MG63 (cell line): Measurements from ENCODE around the gene TCP1. TPM values are rescaled to one million over a fixed set of nuclear protein-coding genes. Genes with fewer than 3 reads are reported as not detected.
"Not testable (repeated sequence)": the region's sequence is repeated elsewhere in the genome, so short reads cannot be mapped to it uniquely, and the experiment has no call there.

Experiments
- DNase-seq: peaks from one replicate; pipeline ENCODE4 v3.0.0-alpha.2; 2020
- H3K27me3 ChIP-seq: fragments of 250-450 bp; sonication (Bioruptor Pico); 2 replicates; pipeline ENCODE4 v1.5.1; 2020; ENCODE audit warnings: mild to moderate bottlenecking, moderate library complexity
- H3K36me3 ChIP-seq: fragments of 250-450 bp; sonication (Bioruptor Pico); 2 replicates; pipeline ENCODE4 v1.5.1; 2020; ENCODE audit warnings: mild to moderate bottlenecking, moderate library complexity
- H3K4me3 ChIP-seq: fragments of 250-450 bp; sonication (Bioruptor Pico); 2 replicates; pipeline ENCODE4 v1.5.1; 2020; ENCODE audit warnings: mild to moderate bottlenecking, moderate library complexity
- H3K9me3 ChIP-seq: fragments of 250-450 bp; sonication (Bioruptor Pico); 2 replicates; pipeline ENCODE4 v1.5.1; 2020; ENCODE audit warnings: mild to moderate bottlenecking, moderate library complexity
- total RNA-seq: library from RNA; depleted of rRNA; stranded (reverse); fragments of >200 nt; shearing (Covaris generic); gene quantifications from 2 replicates; pipeline ENCODE4 v1.2.3, GENCODE V29; 2014; ENCODE audit warnings: low replicate concordance

The TCP1 gene
- total RNA-seq, 1 experiment from 2014 or later, result 229 TPM

GRCh38 chr6:159821122-159821521 is 31.7 kb upstream of the TCP1 start:
- Histone ChIP-seq H3K36me3 (no peaks in the 10 kb centered on the region), H3K9me3 (no peaks in the 10 kb centered on the region), H3K27me3 (no peaks in the 10 kb centered on the region), H3K4me3 (no peak overlapping the region)
- no peak for DNase-seq

- H3K9me3 ChIP-seq, result no peaks in the 10 kb centered on the region
- no peaks in the 10 kb centered on the region for H3K27me3 ChIP-seq
- H3K36me3 ChIP-seq, result no peaks in the 10 kb centered on the region
- H3K4me3 ChIP-seq, result no peak overlapping the region
- no peak for DNase-seq
Measured at GRCh38 chr6:159819932-159820640, 30.7 kb upstream of the TCP1 start.

- Histone ChIP-seq H3K27me3 (no peaks in the 10 kb centered on the region), H3K9me3 (no peaks in the 10 kb centered on the region), H3K4me3 (no peak overlapping the region), H3K36me3 (no peaks in the 10 kb centered on the region)
- DNase-seq, result no peak
Measured at GRCh38 chr6:159819098-159819497, 29.7 kb upstream of the TCP1 start.

DNA sequence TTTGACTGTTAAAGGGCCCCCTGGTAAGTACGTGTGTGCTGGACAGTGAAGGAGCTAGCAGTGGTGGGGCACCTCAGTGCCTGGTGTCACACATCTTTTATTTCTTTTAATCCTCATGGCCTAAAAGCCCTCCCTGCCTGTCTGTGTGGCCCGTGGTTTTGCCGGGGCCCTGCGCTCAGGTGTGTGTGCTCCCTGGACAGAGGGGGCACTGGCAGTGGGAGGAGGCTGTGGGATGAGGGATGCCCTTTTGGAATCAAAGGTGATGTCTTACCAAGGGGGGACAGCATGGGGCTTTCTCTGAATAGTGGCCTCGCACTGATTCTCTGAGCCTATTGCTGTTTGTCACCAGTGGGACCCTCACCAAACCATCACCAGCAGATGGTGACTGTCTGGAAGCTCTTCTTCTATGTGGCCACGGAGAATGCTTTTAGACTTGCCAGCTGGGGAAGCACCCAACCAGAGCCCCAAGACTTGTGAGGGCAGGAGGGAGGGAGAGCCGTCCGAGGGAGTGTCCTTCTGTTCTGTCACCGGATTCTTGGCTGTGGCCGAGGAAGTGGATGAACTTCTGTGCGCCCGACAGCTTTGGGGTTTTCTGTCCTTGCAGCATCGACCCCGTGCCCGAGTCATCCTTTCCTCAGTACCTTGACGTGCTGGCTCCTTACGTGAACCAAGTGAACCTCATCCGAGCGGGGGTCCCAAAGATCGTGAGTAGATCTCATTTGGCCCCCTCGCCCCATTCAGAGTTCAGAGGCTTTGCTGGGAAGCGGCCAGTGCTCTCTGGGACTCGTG is 28.7 kb upstream of the TCP1 start:
- Histone ChIP-seq H3K4me3 (no peak overlapping the region), H3K36me3 (no peaks in the 10 kb centered on the region), H3K9me3 (no peaks in the 10 kb centered on the region), H3K27me3 (no peaks in the 10 kb centered on the region)
- DNase-seq, result no peak

GRCh38 chr6:159816775-159817174 is 27.4 kb upstream of the TCP1 start:
- not testable (repeated sequence) for H3K36me3 ChIP-seq, H3K27me3 ChIP-seq, H3K9me3 ChIP-seq, H3K4me3 ChIP-seq, DNase-seq

- H3K27me3 ChIP-seq, result no peaks in the 10 kb centered on the region
- no peak overlapping the region for H3K4me3 ChIP-seq
- H3K36me3 ChIP-seq, result no peaks in the 10 kb centered on the region
- no peak for DNase-seq
- no peaks in the 10 kb centered on the region for H3K9me3 ChIP-seq
Measured at GRCh38 chr6:159815410-159815809, 26.0 kb upstream of the TCP1 start.

DNA sequence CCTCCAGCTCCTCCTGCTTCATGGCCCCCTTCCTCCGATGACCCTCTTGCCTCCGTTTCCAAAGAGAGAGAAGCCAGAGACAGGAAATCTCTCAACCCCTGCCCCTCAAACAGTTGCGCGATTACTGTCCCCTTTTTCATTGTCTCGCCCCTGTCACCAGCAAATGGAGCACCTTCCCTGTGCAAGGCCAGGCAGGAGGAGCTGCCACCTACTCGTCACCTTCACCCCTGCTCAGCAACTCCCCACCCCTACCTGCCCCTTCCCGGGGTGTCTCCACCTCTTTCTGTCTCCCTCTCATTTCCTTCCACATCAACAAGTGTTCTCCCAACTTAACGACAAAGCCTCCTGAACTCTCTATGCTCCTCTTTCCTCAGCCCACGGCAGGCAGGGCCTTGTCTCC is 24.4 kb upstream of the TCP1 start:
- Histone ChIP-seq H3K36me3 (no peaks in the 10 kb centered on the region), H3K9me3 (no peaks in the 10 kb centered on the region)
- DNase-seq, result no peak

GRCh38 chr6:159809149-159809548 is 19.7 kb upstream of the TCP1 start:
- Histone ChIP-seq H3K4me3 (no peak overlapping the region), H3K27me3 (no peaks in the 10 kb centered on the region), H3K36me3 (no peaks in the 10 kb centered on the region), H3K9me3 (no peaks in the 10 kb centered on the region)
- no peak for DNase-seq

More for the DNA sequence above, 24.4 kb upstream of the TCP1 start:
- Histone ChIP-seq H3K4me3 (no peak overlapping the region), H3K27me3 (no peaks in the 10 kb centered on the region)

GRCh38 chr6:159808647-159809046 is 19.2 kb upstream of the TCP1 start:
- H3K36me3 ChIP-seq, result no peaks in the 10 kb centered on the region

GRCh38 chr6:159807150-159807858 is 17.9 kb upstream of the TCP1 start:
- Histone ChIP-seq H3K9me3 (no peaks in the 10 kb centered on the region), H3K27me3 (no peaks in the 10 kb centered on the region), H3K36me3 (no peaks in the 10 kb centered on the region), H3K4me3 (no peak overlapping the region)
- DNase-seq, result no peak

More at GRCh38 chr6:159808647-159809046, 19.2 kb upstream of the TCP1 start:
- no peak overlapping the region for H3K4me3 ChIP-seq
- H3K9me3 ChIP-seq, result no peaks in the 10 kb centered on the region
- H3K27me3 ChIP-seq, result no peaks in the 10 kb centered on the region
- no peak for DNase-seq

DNA sequence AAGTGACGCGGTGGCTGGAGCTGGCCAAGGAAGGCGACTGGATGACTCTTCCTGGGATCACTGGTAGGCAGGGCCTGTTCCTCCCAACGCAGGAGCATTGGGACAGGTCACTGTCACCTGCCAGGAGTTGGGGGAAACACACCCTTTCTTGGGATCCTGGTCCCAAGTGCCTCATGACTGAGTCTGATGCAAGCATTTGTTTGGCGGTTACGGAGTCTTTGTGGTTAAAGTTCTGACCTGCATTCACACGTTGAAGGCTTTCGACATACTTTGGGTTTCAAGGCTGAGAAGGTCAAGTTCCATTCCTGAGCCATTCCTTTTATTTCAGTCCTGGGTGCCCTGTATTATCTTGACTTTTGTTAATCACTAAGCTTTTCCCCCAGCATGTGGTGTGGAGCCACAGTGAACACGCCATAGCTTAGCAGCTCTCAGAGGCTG is 16.6 kb upstream of the TCP1 start:
- H3K9me3 ChIP-seq, result no peaks in the 10 kb centered on the region
- H3K36me3 ChIP-seq, result no peaks in the 10 kb centered on the region
- DNase-seq, result no peak
- no peak overlapping the region for H3K4me3 ChIP-seq
- H3K27me3 ChIP-seq, result no peaks in the 10 kb centered on the region

GRCh38 chr6:159805440-159806020 is 16.1 kb upstream of the TCP1 start:
- no peak overlapping the region for H3K4me3 ChIP-seq
- H3K9me3 ChIP-seq, result no peaks in the 10 kb centered on the region
- DNase-seq, result no peak
- H3K36me3 ChIP-seq, result no peaks in the 10 kb centered on the region
- H3K27me3 ChIP-seq, result no peaks in the 10 kb centered on the region

- DNase-seq, result no peak
- peaks cover under 1% of the 10 kb centered on the region; the same call in 1 of the 2 replicates for H3K36me3 ChIP-seq
- H3K27me3 ChIP-seq, result no peaks in the 10 kb centered on the region
- no peaks in the 10 kb centered on the region for H3K9me3 ChIP-seq
- no peak overlapping the region for H3K4me3 ChIP-seq
Measured at GRCh38 chr6:159804504-159804903, 15.1 kb upstream of the TCP1 start.

GRCh38 chr6:159801935-159802334 is 12.5 kb upstream of the TCP1 start:
- H3K27me3 ChIP-seq, result no peaks in the 10 kb centered on the region
- no peaks in the 10 kb centered on the region for H3K9me3 ChIP-seq
- H3K4me3 ChIP-seq, result no peak overlapping the region
- DNase-seq, result no peak
- H3K36me3 ChIP-seq, result peaks cover 25% of the 10 kb centered on the region

- Histone ChIP-seq H3K36me3 (peaks cover 30% of the 10 kb centered on the region), H3K4me3 (no peak within 1 kb of the TSS), H3K9me3 (no peaks in the 10 kb centered on the region), H3K27me3 (no peaks in the 10 kb centered on the region)
- no peak for DNase-seq
Measured at GRCh38 chr6:159800141-159800865, 10.9 kb upstream of the TCP1 start, which contains the start of gene PNLDC1. Gene PNLDC1 (plus strand): TSS chr6:159800276. CDS start chr6:159800308, 32 bp downstream.

- Histone ChIP-seq H3K9me3 (no peaks in the 10 kb centered on the region), H3K27me3 (no peaks in the 10 kb centered on the region), H3K36me3 (peaks cover 54% of the 10 kb centered on the region), H3K4me3 (no peak overlapping the region)
- no peak for DNase-seq
Measured at GRCh38 chr6:159797554-159797953, 8.2 kb upstream of the TCP1 start.
